ENCODE measurements around the gene DMRTA2. TPM values are rescaled to one million over a fixed set of nuclear protein-coding genes. Genes with fewer than 3 reads are reported as not detected.

Gene DMRTA2
- total RNA-seq, 2 experiments from 2014 or later = not detected

GRCh38 chr1:50441183-50441582, 17.9 kb upstream of the DMRTA2 start:
- Histone ChIP-seq H3K4me1 (ENCODE audit: insufficient read depth, low read length, poor library complexity, severe bottlenecking) (no peaks in the 10 kb centered on the region), H3K79me2 (ENCODE audit: insufficient read depth, low read depth, low read length) (no peaks in the 10 kb centered on the region), H3K4me2 (ENCODE audit: low read length) (no peak overlapping the region), H3K27ac (ENCODE audit: low read depth, low read length, poor library complexity, severe bottlenecking) (no peak overlapping the region), H3K36me3 (ENCODE audit: insufficient read depth, low read length) (peaks cover 36% of the 10 kb centered on the region), H3K9me3 (ENCODE audit: low read length) (no peaks in the 10 kb centered on the region), H2AFZ (ENCODE audit: low read length) (no peak overlapping the region), H3K9me2 (ENCODE audit: insufficient read depth, low read length) (no peaks in the 10 kb centered on the region), H3K4me3 (ENCODE audit: low read depth, low read length, poor library complexity, severe bottlenecking) (no peak overlapping the region), H4K20me1 (ENCODE audit: insufficient read depth, low read length) (no peaks in the 10 kb centered on the region)
- no TSS peak for BruUV-seq (replicated peaks)
- intact Hi-C loops (cut with micrococcal nuclease; ENCODE audit: unreplicated experiment) = no loop called here
- TF ChIP-seq EZH2phosphoT487 (IDR thresholded peaks at IDR 0.05; ENCODE audit: borderline replicate concordance, low read depth, low read length) = no peak
- TF ChIP-seq CTCF (conservative IDR thresholded peaks at IDR 0.05; ENCODE audit: low read length) = no peak
- no peak for DNase-seq (ENCODE audit: low spot score)
- CTCF ChIA-PET (ENCODE audit: unreplicated experiment) = no interaction called here
- POLR2A ChIA-PET = no interaction called here

- CTCF ChIA-PET (ENCODE audit: unreplicated experiment) = no interaction called here
- no TSS peak for BruUV-seq (replicated peaks)
- no peaks in the 10 kb centered on the region for H4K20me1 ChIP-seq (ENCODE audit: insufficient read depth, low read length)
Measured at GRCh38 chr1:50438945-50439344, 15.7 kb upstream of the DMRTA2 start.

More at GRCh38 chr1:50438945-50439344, 15.7 kb upstream of the DMRTA2 start:
- no peak for TF ChIP-seq EZH2phosphoT487 (IDR thresholded peaks at IDR 0.05; ENCODE audit: borderline replicate concordance, low read depth, low read length)
- TF ChIP-seq CTCF (conservative IDR thresholded peaks at IDR 0.05; ENCODE audit: low read length) = no peak
- DNase-seq (ENCODE audit: low spot score) = no peak
- Histone ChIP-seq H3K79me2 (ENCODE audit: insufficient read depth, low read depth, low read length) (no peaks in the 10 kb centered on the region), H3K36me3 (ENCODE audit: insufficient read depth, low read length) (peaks cover 36% of the 10 kb centered on the region), H3K4me2 (ENCODE audit: low read length) (no peak overlapping the region), H3K27ac (ENCODE audit: low read depth, low read length, poor library complexity, severe bottlenecking) (no peak overlapping the region), H2AFZ (ENCODE audit: low read length) (no peak overlapping the region), H3K9me2 (ENCODE audit: insufficient read depth, low read length) (no peaks in the 10 kb centered on the region), H3K4me3 (ENCODE audit: low read depth, low read length, poor library complexity, severe bottlenecking) (no peak overlapping the region), H3K4me1 (ENCODE audit: insufficient read depth, low read length, poor library complexity, severe bottlenecking) (no peaks in the 10 kb centered on the region), H3K9me3 (ENCODE audit: low read length) (no peaks in the 10 kb centered on the region)
- intact Hi-C loops (cut with micrococcal nuclease; ENCODE audit: unreplicated experiment) = no loop called here
- POLR2A ChIA-PET = interaction anchor here (0.6 kb wide), 1 partner anchor 201 kb away, joined by 3 read pairs; no protein-coding TSS in a partner anchor

Data from OCI-LY7 (cell line).